Gastroesophageal sphincter (tissue), 4 donors: Measurements from ENCODE around the gene FN3K. TPM values are rescaled to one million over a fixed set of nuclear protein-coding genes. Genes with fewer than 3 reads are reported as not detected.

Experiments used
- ATAC-seq: fragments of 150-250 bp; one replicate; pipeline ENCODE4 v1.9.1; 2016; ENCODE audit warnings: mild to moderate bottlenecking, moderate library complexity
- H3K27ac ChIP-seq, 4 donors: fragments of 200-600 bp; sonication (generic) in 3 of 4; 1 replicate in 3 of 4; 2 replicates in 1 of 4; pipeline ENCODE4 v1.5.1; 2016 to 2019
- H3K27me3 ChIP-seq: fragments of 200-600 bp; sonication (generic); one replicate; pipeline ENCODE4 v1.5.1; 2019
- H3K36me3 ChIP-seq, 2 donors: fragments of 200-600 bp; sonication (generic); one replicate each; pipeline ENCODE4 v1.5.1; 2019; ENCODE audit warnings: control low read depth in 1 of 2
- H3K4me1 ChIP-seq, 3 donors: fragments of 200-600 bp; sonication (generic); 1 replicate in 2 of 3; 2 replicates in 1 of 3; pipeline ENCODE4 v1.5.1; 2016 to 2019; ENCODE audit warnings: control low read depth in 2 of 3
- H3K4me3 ChIP-seq, 2 donors: fragments of 200-600 bp; sonication (generic); one replicate each; pipeline ENCODE4 v1.5.1; 2019; ENCODE audit warnings: mild to moderate bottlenecking in 1 of 2, moderate library complexity in 1 of 2
- H3K9me3 ChIP-seq, 3 donors: fragments of 200-600 bp; sonication (generic); one replicate each; pipeline ENCODE4 v1.5.1; 2017 to 2019; ENCODE audit warnings: control low read depth in 2 of 3
- CTCF ChIP-seq, 4 experiments: fragments of 200-600 bp in 2 of 4; fragments of 450-650 bp in 2 of 4; sonication (generic) in 1 of 4; IDR thresholded peaks; one replicate each; pipeline ENCODE4 v1.5.1; 2017 to 2019; ENCODE audit warnings: antibody characterized with exemption in 4 of 4, mild to moderate bottlenecking in 2 of 4, moderate library complexity in 2 of 4
- EP300 ChIP-seq: sonication (generic); formaldehyde crosslinking; IDR thresholded peaks from one replicate; pipeline ENCODE4 v1.6.1; 2017; ENCODE audit warnings: antibody characterized with exemption, mild to moderate bottlenecking
- POLR2A ChIP-seq, 2 donors: fragments of 450-650 bp; IDR thresholded peaks; one replicate each; pipeline ENCODE4 v1.6.1; 2017; ENCODE audit warnings: antibody characterized with exemption in 2 of 2, mild to moderate bottlenecking in 2 of 2, moderate library complexity in 1 of 2
- POLR2AphosphoS5 ChIP-seq: sonication (generic); formaldehyde crosslinking; IDR thresholded peaks from one replicate; pipeline ENCODE4 v1.6.1; 2017; ENCODE audit warnings: antibody characterized with exemption
- WGBS, 2 donors: methylation state at CpG; one replicate each; pipeline ENCODE4 v1.1.5; 2018; ENCODE audit warnings: low coverage in 1 of 2; 5-methylcytosine and 5-hydroxymethylcytosine counted together
- total RNA-seq, 4 donors: library from RNA; depleted of rRNA; stranded (reverse); fragments of >200 nt; gene quantifications; one replicate each; pipeline ENCODE4 v1.1.0, GENCODE V29; 2016

The FN3K gene
- total RNA-seq, 4 donors from 2014 or later = 6.9 to 22.0 (median 8.6) TPM

GRCh38 chr17:82693168-82693867 is 42.1 kb upstream of the FN3K start:
- no peak for ATAC-seq

DNA sequence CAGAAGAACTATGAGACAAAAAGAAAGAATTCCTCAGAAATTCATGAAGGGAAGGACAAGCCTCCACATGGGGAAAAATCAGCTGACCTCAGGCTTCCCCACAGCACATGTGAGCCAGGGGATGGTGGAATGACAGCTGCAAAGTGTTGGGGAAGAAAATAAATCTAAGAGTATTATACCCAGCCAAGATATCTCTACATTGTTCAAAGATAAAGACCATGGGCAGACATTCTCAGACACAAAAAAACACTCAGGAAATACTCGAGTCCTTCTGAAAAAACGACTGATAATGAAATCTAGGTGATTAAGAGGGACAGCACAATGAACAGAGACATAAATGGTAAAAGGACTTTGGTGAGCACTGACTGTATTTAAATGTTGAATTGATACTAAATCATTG is 40.8 kb upstream of the FN3K start:
- TF ChIP-seq CTCF (IDR thresholded peaks at IDR 0.05) (no peak), EP300 (no peak), POLR2A (IDR thresholded peaks at IDR 0.05) (no peak), POLR2AphosphoS5 (no peak)
- Histone ChIP-seq H3K27ac (no peak overlapping the region), H3K36me3 (peaks cover 0 to 14% of the 10 kb centered on the region in 2 donors), H3K4me1 (peaks cover 0 to 23% (median 12%) of the 10 kb centered on the region in 3 donors), H3K27me3 (no peaks in the 10 kb centered on the region), H3K9me3 (peaks cover 0 to 9% (median 0%) of the 10 kb centered on the region in 3 donors), H3K4me3 (no peak overlapping the region)
- ATAC-seq = no peak
- 56 to 75% methylated on average over 2 of the region's 2 CpGs for WGBS, 2 donors

More at GRCh38 chr17:82693168-82693867, 42.1 kb upstream of the FN3K start:
- Histone ChIP-seq H3K9me3 (peaks cover 0 to 9% (median 0%) of the 10 kb centered on the region in 3 donors), H3K27me3 (no peaks in the 10 kb centered on the region), H3K4me1 (peaks cover 0 to 14% (median 8%) of the 10 kb centered on the region in 3 donors), H3K27ac (no peak overlapping the region), H3K36me3 (peaks cover 0 to 14% of the 10 kb centered on the region in 2 donors), H3K4me3 (no peak overlapping the region)
- WGBS, 2 donors = 91 to 92% methylated on average over 9 to 19 of the region's 22 CpGs
- TF ChIP-seq POLR2A (IDR thresholded peaks at IDR 0.05) = no peak
- TF ChIP-seq CTCF (IDR thresholded peaks at IDR 0.05) = no peak
- no peak for TF ChIP-seq POLR2AphosphoS5
- TF ChIP-seq EP300 = no peak

GRCh38 chr17:82696259-82696658 is 39.2 kb upstream of the FN3K start:
- Histone ChIP-seq H3K27ac (no peak overlapping the region), H3K4me3 (no peak overlapping the region), H3K4me1 (peaks cover 0 to 25% (median 12%) of the 10 kb centered on the region in 3 donors), H3K36me3 (peaks cover 0 to 5% of the 10 kb centered on the region in 2 donors), H3K27me3 (no peaks in the 10 kb centered on the region), H3K9me3 (peaks cover 0 to 9% (median 0%) of the 10 kb centered on the region in 3 donors)
- no peak for TF ChIP-seq CTCF (IDR thresholded peaks at IDR 0.05)
- TF ChIP-seq EP300 = no peak
- no peak for TF ChIP-seq POLR2A (IDR thresholded peaks at IDR 0.05)
- no peak for TF ChIP-seq POLR2AphosphoS5
- no peak for ATAC-seq
- WGBS, 2 donors = 85 to 96% methylated on average over 6 to 12 of the region's 17 CpGs

GRCh38 chr17:82696916-82697807 is 38.3 kb upstream of the FN3K start:
- ATAC-seq = no peak
- TF ChIP-seq POLR2A (IDR thresholded peaks at IDR 0.05) = no peak
- H3K4me3 ChIP-seq = peak overlapping the region; percentile 65 to 92
- WGBS, 2 donors = 27 to 35% methylated on average over 3 to 5 of the region's 48 CpGs
- no peaks in the 10 kb centered on the region for H3K36me3 ChIP-seq
- peak overlapping the region in 1 of 4 donors; percentile 81 for H3K27ac ChIP-seq
- H3K4me1 ChIP-seq = peaks cover 0 to 25% (median 12%) of the 10 kb centered on the region in 3 donors
- H3K9me3 ChIP-seq = peaks cover 0 to 9% (median 0%) of the 10 kb centered on the region in 3 donors
- H3K27me3 ChIP-seq = no peaks in the 10 kb centered on the region

GRCh38 chr17:82697808-82698064 is 37.7 kb upstream of the FN3K start:
- peaks cover 0 to 9% (median 0%) of the 10 kb centered on the region in 3 donors for H3K9me3 ChIP-seq
- peak overlapping the region; percentile 65 to 92 for H3K4me3 ChIP-seq
- no peak for ATAC-seq
- WGBS, 2 donors = no CpG with 5 or more reads among the region's 32 CpGs
- TF ChIP-seq POLR2A (IDR thresholded peaks at IDR 0.05) (no peak), EP300 (no peak), POLR2AphosphoS5 (no peak), CTCF (IDR thresholded peaks at IDR 0.05) (no peak)
- no peaks in the 10 kb centered on the region for H3K27me3 ChIP-seq
- peaks cover 0 to 25% (median 12%) of the 10 kb centered on the region in 3 donors for H3K4me1 ChIP-seq
- H3K27ac ChIP-seq = peak overlapping the region in 2 of 4 donors; percentile 81 to 82
- H3K36me3 ChIP-seq = no peaks in the 10 kb centered on the region
